GM11168 (cell line): Measurements from ENCODE around the gene CHST15.
"Not testable (repeated sequence)": the region's sequence is repeated elsewhere in the genome, so short reads cannot be mapped to it uniquely, and the experiment has no call there.

Experiments
- in situ Hi-C: fragments of 300-500 bp; cut with MboI; formaldehyde crosslinking; loops from one replicate; pipeline ENCODE4 v1.12.0; 2022; ENCODE audit warnings: low sequenced_read_pairs; ENCODE audit not compliant: unreplicated experiment

The CHST15 gene

DNA sequence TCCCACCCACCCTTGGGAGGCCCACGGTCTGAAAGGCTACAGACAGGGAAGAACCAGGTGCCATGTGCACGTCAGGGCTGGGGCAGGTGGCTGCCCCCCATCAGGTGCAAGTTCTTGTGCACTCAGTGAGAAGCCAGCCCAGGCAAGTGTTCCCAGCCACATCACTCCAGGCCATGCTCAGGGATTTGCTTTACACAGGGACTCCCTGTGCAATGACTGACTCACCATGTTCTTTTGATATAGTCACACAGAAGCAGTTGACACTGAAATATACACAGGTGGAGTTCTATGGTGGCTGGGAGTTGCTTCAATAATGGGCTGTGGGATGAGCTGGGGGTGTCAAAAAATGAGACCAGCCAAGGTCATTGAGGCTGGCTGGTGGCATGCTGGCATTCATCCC lies 8.0 kb upstream of the CHST15 start:
- in situ Hi-C loops: no loop called here

DNA sequence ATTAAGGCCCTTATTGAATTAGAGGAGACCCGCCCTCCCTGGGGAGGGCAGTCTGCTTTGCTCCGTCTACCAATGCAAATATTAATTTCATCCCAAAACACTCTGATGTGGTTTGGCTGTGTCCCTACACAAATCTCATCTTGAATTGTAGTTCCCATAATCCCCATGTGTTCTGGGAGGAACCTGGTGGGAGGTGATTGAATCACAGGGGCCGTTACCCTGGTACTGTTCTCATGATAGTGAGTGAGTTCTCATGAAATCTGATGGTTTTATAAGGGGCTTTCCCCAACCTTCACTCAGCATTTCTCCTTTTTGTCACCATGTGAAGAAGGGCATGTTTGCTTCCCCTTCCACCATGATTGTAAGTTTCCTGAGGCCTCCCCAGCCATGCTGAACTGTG lies 7.3 kb upstream of the CHST15 start:
- in situ Hi-C loops: not testable (repeated sequence)

- in situ Hi-C loops: no loop called here
These were observed 6.7 kb upstream of the CHST15 start for GRCh38 chr10:124100124-124100523.

- in situ Hi-C loops: no loop called here
These were observed 6.2 kb upstream of the CHST15 start for GRCh38 chr10:124099604-124100003.

- in situ Hi-C loops: no loop called here
These were observed 5.2 kb upstream of the CHST15 start for GRCh38 chr10:124098575-124098974.

- in situ Hi-C loops: no loop called here
These were observed 4.5 kb upstream of the CHST15 start for GRCh38 chr10:124097883-124098282.

DNA sequence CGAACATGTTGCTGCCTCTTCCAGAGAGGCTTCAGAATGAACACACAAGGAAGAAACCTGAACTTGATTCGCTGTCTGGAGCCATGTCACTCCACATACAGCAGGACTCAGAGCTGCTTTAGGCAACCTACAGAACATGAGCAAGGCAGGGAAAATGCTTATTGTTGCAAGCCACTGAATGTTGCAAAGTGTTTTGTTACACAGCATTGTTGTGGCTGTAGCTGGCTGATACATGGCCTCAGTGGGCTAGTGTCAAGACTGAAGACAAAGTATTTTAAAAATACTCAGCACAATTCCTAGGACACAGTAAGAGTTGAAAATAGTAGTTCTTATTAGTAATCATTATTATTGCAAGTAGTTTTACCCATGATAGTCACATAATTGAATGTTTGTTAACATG lies 3.1 kb upstream of the CHST15 start:
- in situ Hi-C loops: no loop called here

DNA sequence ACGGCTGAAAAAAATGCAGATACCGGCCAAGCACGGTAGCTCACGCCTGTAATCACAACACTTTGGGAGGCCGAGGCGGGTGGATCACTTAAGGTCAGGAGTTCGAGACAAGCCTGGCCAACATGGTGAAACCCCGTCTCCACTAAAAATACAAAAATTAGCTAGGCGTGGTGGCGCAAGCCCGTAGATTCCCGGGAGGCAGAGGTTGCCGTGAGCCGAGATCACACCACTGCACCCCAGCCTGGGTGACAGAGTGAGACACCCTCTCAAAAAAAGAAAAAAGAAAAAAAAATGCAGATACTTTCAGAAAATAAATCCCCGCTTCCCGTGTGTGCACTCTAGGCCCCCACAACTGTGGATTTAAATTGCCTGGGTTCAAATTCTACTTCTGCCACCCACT lies 2.4 kb upstream of the CHST15 start:
- in situ Hi-C loops: not testable (repeated sequence)

GRCh38 chr10:124095096-124095495 lies 1.7 kb upstream of the CHST15 start:
- in situ Hi-C loops: no loop called here

GRCh38 chr10:124094419-124094785 lies 1.0 kb upstream of the CHST15 start:
- in situ Hi-C loops: no loop called here

GRCh38 chr10:124093774-124094418 lies 498 bp upstream of the CHST15 start:
- in situ Hi-C loops: not testable (repeated sequence)

- in situ Hi-C loops: no loop called here
These were observed 1.0 kb downstream of the CHST15 start for GRCh38 chr10:124092250-124092859.

GRCh38 chr10:124091646-124092249 lies 1.6 kb downstream of the CHST15 start:
- in situ Hi-C loops: no loop called here

DNA sequence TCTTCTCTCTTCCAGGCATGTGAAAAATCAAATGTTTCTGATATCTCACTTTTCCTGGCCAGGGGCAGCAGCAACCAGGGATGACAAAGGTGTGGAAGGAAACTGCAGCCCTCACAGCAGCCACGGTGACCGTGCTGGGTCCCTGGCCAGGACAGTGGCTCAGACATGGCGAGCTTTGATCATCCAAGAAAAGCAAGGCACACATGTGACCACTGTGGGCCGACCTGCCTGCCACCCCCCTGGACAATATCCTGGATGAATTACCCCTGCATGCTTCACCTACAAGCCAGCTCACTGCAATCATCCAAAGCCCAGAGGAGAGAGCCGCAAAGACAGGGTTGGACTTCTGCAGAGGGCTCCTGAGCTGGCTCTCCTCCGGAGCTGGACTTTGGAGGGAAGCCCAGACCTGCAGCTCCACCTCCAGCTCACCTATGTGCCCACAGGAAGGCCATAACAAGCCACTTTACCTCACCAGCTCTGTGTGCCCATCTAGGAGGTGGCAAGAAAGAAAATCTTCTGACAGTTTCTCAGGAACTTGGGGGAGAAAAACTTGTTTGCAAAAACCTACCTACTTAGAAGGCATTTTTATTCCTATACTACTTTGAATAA lies 2.7 kb downstream of the CHST15 start:
- in situ Hi-C loops: no loop called here

- in situ Hi-C loops: no loop called here
These were observed 3.5 kb downstream of the CHST15 start for GRCh38 chr10:124089859-124090258.

DNA sequence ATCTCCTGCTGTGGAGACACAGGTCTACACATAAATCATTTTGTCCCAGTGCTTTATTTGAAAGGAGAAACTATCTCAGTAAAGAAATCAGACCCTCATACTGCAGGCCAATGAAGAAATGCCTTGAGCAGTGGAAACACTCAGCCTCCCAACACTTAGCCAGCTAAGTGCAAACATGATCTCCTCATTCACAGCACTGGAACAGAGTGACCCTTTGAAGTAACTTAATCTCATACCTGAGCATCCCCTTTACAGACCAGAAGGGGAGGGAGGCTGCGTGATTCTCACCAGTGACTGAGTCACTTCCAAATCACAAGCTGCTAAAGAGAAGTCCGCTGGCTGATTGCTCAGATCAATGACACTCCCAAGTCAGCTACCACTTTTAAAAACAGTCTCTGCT lies 4.5 kb downstream of the CHST15 start:
- in situ Hi-C loops: no loop called here

- in situ Hi-C loops: no loop called here
These were observed 5.4 kb downstream of the CHST15 start for GRCh38 chr10:124087672-124088634.

DNA sequence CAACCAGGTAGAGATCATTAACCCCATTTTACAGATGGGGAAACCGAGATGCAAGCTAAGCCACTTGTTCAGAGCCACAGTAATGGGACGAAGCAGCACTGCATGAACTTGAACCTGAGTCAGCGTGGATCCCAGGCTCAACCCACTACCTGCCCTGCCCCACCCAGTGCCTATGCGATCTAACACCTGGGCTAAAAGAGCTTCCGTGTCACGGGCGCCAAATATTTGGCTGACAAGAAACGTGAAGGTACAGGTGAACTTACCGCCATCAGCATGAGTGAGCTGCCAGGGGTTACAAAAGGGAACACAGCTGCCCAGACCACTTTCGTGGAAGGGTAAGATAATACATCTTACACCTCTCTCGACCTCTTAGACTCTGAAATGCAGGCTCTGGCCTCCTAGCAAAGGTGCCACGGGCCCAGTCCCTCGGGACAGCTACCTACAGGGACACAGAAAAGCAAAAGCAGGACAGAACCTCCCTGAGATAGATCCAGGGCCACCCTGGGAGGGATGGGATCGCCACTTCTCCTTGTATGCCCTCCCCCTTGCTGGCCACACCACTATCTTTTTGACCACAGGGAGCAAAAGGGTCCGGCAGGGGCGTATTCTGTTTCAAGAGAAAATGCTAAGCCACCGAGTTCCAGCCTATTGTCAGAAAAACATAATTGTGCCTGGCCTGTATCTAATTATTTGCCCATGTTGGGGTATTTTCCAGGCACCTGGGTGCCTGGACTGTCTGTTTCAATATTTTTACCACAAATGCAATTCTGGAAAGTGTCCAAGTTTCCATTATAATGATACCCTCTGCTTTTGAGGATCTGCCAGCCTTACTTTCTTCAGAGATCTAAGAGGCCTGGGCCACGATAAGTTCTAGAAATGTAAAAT lies 6.4 kb downstream of the CHST15 start:
- in situ Hi-C loops: no loop called here

GRCh38 chr10:124086097-124086710 lies 7.2 kb downstream of the CHST15 start:
- in situ Hi-C loops: no loop called here
